ENCODE results near the gene WDFY2.

GRCh38 chr13:51704399-51705313 lies 120.4 kb downstream of the WDFY2 start:
- TF ChIP-seq CTCF (conservative IDR thresholded peaks at IDR 0.05; ENCODE audit: low read length) = no peak
- TF ChIP-seq EZH2phosphoT487 (IDR thresholded peaks at IDR 0.05; ENCODE audit: borderline replicate concordance) = no peak
